Measurements from ENCODE around the gene ZMYM2.

GRCh38 chr13:20128459-20128931, 170.0 kb downstream of the ZMYM2 start:
- TF ChIP-seq CTCF (conservative IDR thresholded peaks at IDR 0.05) (peak; percentile 27), ZFX (IDR thresholded peaks at IDR 0.05) (no peak)
